HEK293 (cell line): ENCODE results near the gene PDSS2.
A peak's percentile ranks its signal among the peaks of the same experiment; 100 is the strongest.

Experiments used
- CTCF ChIA-PET: fragments of 350-600 bp; formaldehyde crosslinking; extraction: SDS; loops from one replicate; lab custom pipeline; 2021; ENCODE audit warnings: antibody characterized with exemption; lab: Yijun Ruan, JAX
- POLR2A ChIA-PET: fragments of 300-600 bp; formaldehyde crosslinking; extraction: SDS; loops from one replicate; lab custom pipeline; 2020; ENCODE audit warnings: antibody characterized with exemption, inconsistent platforms; lab: Yijun Ruan, JAX
- H3K27ac ChIP-seq: fragments of 200-500 bp; sonication (Bioruptor generic); 2 replicates; pipeline ENCODE4 v1.5.1; 2014; ENCODE audit warnings: low read depth, low read length, control low read depth, inconsistent platforms; ENCODE audit errors: extremely low read depth
- H3K36me3 ChIP-seq, 2 experiments: fragments of 200-500 bp in 1 of 2; sonication (Bioruptor generic) in 1 of 2; 1 replicate in 1 of 2; 2 replicates in 1 of 2; pipeline ENCODE4 v1.5.1; 2014 to 2017; ENCODE audit warnings: inconsistent platforms in 2 of 2, low read length in 2 of 2; ENCODE audit not compliant: control insufficient read depth in 2 of 2, insufficient read depth in 1 of 2
- H3K4me1 ChIP-seq: fragments of 200-500 bp; sonication (Bioruptor generic); 2 replicates; pipeline ENCODE4 v1.5.1; 2014; ENCODE audit warnings: mild to moderate bottlenecking, low read length, inconsistent platforms; ENCODE audit not compliant: control insufficient read depth, insufficient read depth
- H3K4me3 ChIP-seq: 2 replicates; pipeline ENCODE4 v1.5.1; 2011; ENCODE audit warnings: low read depth, mild to moderate bottlenecking, control low read depth, low read length, moderate library complexity
- H3K9me3 ChIP-seq: fragments of 200-500 bp; sonication (Bioruptor generic); 2 replicates; pipeline ENCODE4 v1.5.1; 2014; ENCODE audit warnings: low read depth, low read length, inconsistent platforms; ENCODE audit not compliant: control insufficient read depth, insufficient read depth
- HOXD13 ChIP-seq: sonication (generic); formaldehyde crosslinking; IDR thresholded peaks from 2 replicates; pipeline ENCODE4 v1.8.0; 2022; ENCODE audit warnings: missing genetic modification reagents, borderline replicate concordance
- KLF7 ChIP-seq: fragments of 450-650 bp; formaldehyde crosslinking; IDR thresholded peaks from 2 replicates; pipeline ENCODE4 v1.5.1; 2016; ENCODE audit warnings: missing biosample characterization, missing genetic modification characterization, borderline replicate concordance
- SCRT2 ChIP-seq: fragments of 450-650 bp; formaldehyde crosslinking; IDR thresholded peaks from 2 replicates; pipeline ENCODE4 v1.5.1; 2016; ENCODE audit warnings: missing biosample characterization, missing genetic modification characterization
- TRIM28 ChIP-seq: IDR thresholded peaks from 2 replicates; pipeline ENCODE4 v1.6.1; 2011; ENCODE audit warnings: low read length, control low read depth, borderline replicate concordance
- ZBTB21 ChIP-seq: fragments of 450-650 bp; formaldehyde crosslinking; IDR thresholded peaks from 2 replicates; pipeline ENCODE4 v1.5.1; 2017; ENCODE audit warnings: missing biosample characterization, missing genetic modification characterization
- ZBTB7A ChIP-seq: fragments of 450-650 bp; formaldehyde crosslinking; IDR thresholded peaks from 2 replicates; pipeline ENCODE4 v1.5.1; 2016; ENCODE audit warnings: low read depth, missing biosample characterization, missing genetic modification characterization
- ZEB2 ChIP-seq: fragments of 450-650 bp; formaldehyde crosslinking; IDR thresholded peaks from 2 replicates; pipeline ENCODE4 v1.5.1; 2016; ENCODE audit warnings: missing biosample characterization, missing genetic modification characterization
- ZFHX2 ChIP-seq: fragments of 450-650 bp; formaldehyde crosslinking; conservative IDR thresholded peaks from 2 replicates; pipeline ENCODE4 v1.5.1; 2016; ENCODE audit warnings: missing biosample characterization, missing genetic modification characterization
- ZNF157 ChIP-seq: fragments of 450-650 bp; formaldehyde crosslinking; IDR thresholded peaks from 2 replicates; pipeline ENCODE4 v1.5.1; 2016; ENCODE audit warnings: missing biosample characterization, missing genetic modification characterization
- ZNF214 ChIP-seq: fragments of 450-650 bp; formaldehyde crosslinking; IDR thresholded peaks from 2 replicates; pipeline ENCODE4 v1.5.1; 2017; ENCODE audit warnings: missing biosample characterization, mild to moderate bottlenecking, missing genetic modification characterization, borderline replicate concordance
- ZNF23 ChIP-seq: fragments of 450-650 bp; formaldehyde crosslinking; IDR thresholded peaks from 2 replicates; pipeline ENCODE4 v1.5.1; 2016; ENCODE audit warnings: missing biosample characterization, missing genetic modification characterization, borderline replicate concordance
- ZNF335 ChIP-seq: fragments of 450-650 bp; formaldehyde crosslinking; conservative IDR thresholded peaks from 2 replicates; pipeline ENCODE4 v1.5.1; 2016; ENCODE audit warnings: missing biosample characterization, missing genetic modification characterization
- ZNF350 ChIP-seq: fragments of 450-650 bp; formaldehyde crosslinking; IDR thresholded peaks from 2 replicates; pipeline ENCODE4 v1.5.0; 2017; ENCODE audit warnings: missing biosample characterization, mild to moderate bottlenecking, missing genetic modification characterization
- ZNF394 ChIP-seq: fragments of 450-650 bp; formaldehyde crosslinking; IDR thresholded peaks from 2 replicates; pipeline ENCODE4 v1.5.1; 2016; ENCODE audit warnings: missing biosample characterization, missing genetic modification characterization, mild to moderate bottlenecking, moderate library complexity, borderline replicate concordance
- ZNF530 ChIP-seq: fragments of 450-650 bp; formaldehyde crosslinking; IDR thresholded peaks from 2 replicates; pipeline ENCODE4 v1.5.1; 2016; ENCODE audit warnings: low read depth, missing biosample characterization, missing genetic modification characterization
- ZNF558 ChIP-seq: fragments of 450-650 bp; formaldehyde crosslinking; IDR thresholded peaks from 2 replicates; pipeline ENCODE4 v1.5.1; 2016; ENCODE audit warnings: missing biosample characterization, missing genetic modification characterization
- ZNF629 ChIP-seq: fragments of 450-650 bp; formaldehyde crosslinking; IDR thresholded peaks from 2 replicates; pipeline ENCODE4 v1.5.1; 2017; ENCODE audit warnings: missing biosample characterization, missing genetic modification characterization
- ZNF670 ChIP-seq: fragments of 450-650 bp; formaldehyde crosslinking; IDR thresholded peaks from 2 replicates; pipeline ENCODE4 v1.5.1; 2016; ENCODE audit warnings: missing biosample characterization, missing genetic modification characterization, low read depth
- ZNF76 ChIP-seq: fragments of 450-650 bp; formaldehyde crosslinking; IDR thresholded peaks from 2 replicates; pipeline ENCODE4; 2016; ENCODE audit warnings: low read depth, missing biosample characterization, missing genetic modification characterization, borderline replicate concordance
- ZNF843 ChIP-seq: fragments of 450-650 bp; formaldehyde crosslinking; IDR thresholded peaks from 2 replicates; pipeline ENCODE4 v1.5.1; 2016; ENCODE audit warnings: missing biosample characterization, missing genetic modification characterization
- ZXDB ChIP-seq: fragments of 450-650 bp; formaldehyde crosslinking; IDR thresholded peaks from 2 replicates; pipeline ENCODE4 v1.5.1; 2016; ENCODE audit warnings: missing biosample characterization, missing genetic modification characterization
- TF ChIP-seq, protein P1 (sequence below): fragments of 450-650 bp; formaldehyde crosslinking; IDR thresholded peaks from 2 replicates; pipeline ENCODE4 v1.5.1; 2016; ENCODE audit warnings: missing biosample characterization, missing genetic modification characterization
- TF ChIP-seq, protein P2 (sequence below): fragments of 450-650 bp; IDR thresholded peaks from 2 replicates; pipeline ENCODE4 v1.5.1; 2018; ENCODE audit warnings: missing biosample characterization, mild to moderate bottlenecking, missing genetic modification characterization
- TF ChIP-seq, protein P3 (sequence below): fragments of 450-650 bp; formaldehyde crosslinking; IDR thresholded peaks from 2 replicates; pipeline ENCODE4 v1.5.1; 2016; ENCODE audit warnings: missing biosample characterization, missing genetic modification characterization, low read depth
- TF ChIP-seq, protein P4 (sequence below): fragments of 450-650 bp; formaldehyde crosslinking; IDR thresholded peaks from 2 replicates; pipeline ENCODE4 v1.5.1; 2016; ENCODE audit warnings: missing biosample characterization, missing genetic modification characterization
- TF ChIP-seq, protein P5 (sequence below): fragments of 450-650 bp; formaldehyde crosslinking; IDR thresholded peaks from 2 replicates; pipeline ENCODE4 v1.5.1; 2016; ENCODE audit warnings: missing biosample characterization, missing genetic modification characterization
- TF ChIP-seq, protein P6 (sequence below): fragments of 450-650 bp; formaldehyde crosslinking; IDR thresholded peaks from 2 replicates; pipeline ENCODE4 v1.5.1; 2016; ENCODE audit warnings: missing biosample characterization, missing genetic modification characterization
- TF ChIP-seq, protein P7 (sequence below): fragments of 450-650 bp; formaldehyde crosslinking; IDR thresholded peaks from 2 replicates; pipeline ENCODE4 v1.5.1; 2016; ENCODE audit warnings: missing biosample characterization, missing genetic modification characterization

Gene PDSS2

DNA sequence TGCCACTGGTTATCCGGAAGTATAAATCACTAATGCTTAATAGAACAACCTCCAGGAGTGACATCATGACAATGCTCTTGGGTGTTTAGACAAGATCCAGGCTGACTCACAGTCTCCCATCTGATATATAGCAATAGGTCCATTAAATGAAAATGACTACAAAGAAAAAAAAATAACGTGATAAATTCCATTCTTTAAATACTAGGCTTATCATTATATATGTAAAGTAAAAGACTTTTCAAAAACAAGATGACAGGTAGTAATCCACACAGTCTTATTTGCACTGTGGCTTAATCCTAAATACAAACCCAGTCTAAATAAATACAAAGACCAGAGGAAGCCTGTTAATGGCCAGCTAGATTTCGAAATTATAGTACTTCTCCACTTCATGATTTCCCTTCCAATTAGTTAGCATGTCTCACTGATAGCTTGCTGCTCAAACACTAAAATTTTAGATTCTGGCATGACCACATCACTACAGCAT is 195.0 kb downstream of the PDSS2 start:
- H3K4me3 ChIP-seq: no peak overlapping the region
- peaks cover 13% of the 10 kb centered on the region for H3K4me1 ChIP-seq
- H3K9me3 ChIP-seq: no peaks in the 10 kb centered on the region
- ChIA-PET POLR2A (interaction anchor here (1.4 kb wide), 1 partner anchor 195 kb away, joined by 3 read pairs; the partner anchor contains the start of gene PDSS2), CTCF (interaction anchor here (1.0 kb wide), 1 partner anchor 54 kb away, joined by 3 read pairs; no protein-coding TSS in a partner anchor)
- no peak overlapping the region for H3K27ac ChIP-seq
- H3K36me3 ChIP-seq: no peaks in the 10 kb centered on the region
- peak; percentile 94 for TF ChIP-seq ZNF629 (tag by site-specific recombination)
- peak; percentile 77 for TF ChIP-seq ZBTB21 (tag by site-specific recombination)
- peak; percentile 24; the same call in 1 of the 2 replicates for TF ChIP-seq SCRT2
- no peak for TF ChIP-seq ZNF76 (tag by site-specific recombination)
- TF ChIP-seq ZNF23 (tag by site-specific recombination): no peak
- TF ChIP-seq ZNF335 (tag by site-specific recombination): peak; percentile 54
- peak; percentile 69 for TF ChIP-seq ZNF843 (tag by site-specific recombination)
- TF ChIP-seq, protein P1, sequence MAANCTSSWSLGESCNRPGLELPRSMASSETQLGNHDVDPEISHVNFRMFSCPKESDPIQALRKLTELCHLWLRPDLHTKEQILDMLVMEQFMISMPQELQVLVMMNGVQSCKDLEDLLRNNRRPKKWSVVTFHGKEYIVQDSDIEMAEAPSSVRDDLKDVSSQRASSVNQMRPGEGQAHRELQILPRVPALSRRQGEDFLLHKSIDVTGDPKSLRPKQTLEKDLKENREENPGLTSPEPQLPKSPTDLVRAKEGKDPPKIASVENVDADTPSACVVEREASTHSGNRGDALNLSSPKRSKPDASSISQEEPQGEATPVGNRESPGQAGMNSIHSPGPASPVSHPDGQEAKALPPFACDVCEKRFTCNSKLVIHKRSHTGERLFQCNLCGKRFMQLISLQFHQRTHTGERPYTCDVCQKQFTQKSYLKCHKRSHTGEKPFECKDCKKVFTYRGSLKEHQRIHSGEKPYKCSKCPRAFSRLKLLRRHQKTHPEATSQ (tag by site-specific recombination): no peak
- TF ChIP-seq, protein P2, sequence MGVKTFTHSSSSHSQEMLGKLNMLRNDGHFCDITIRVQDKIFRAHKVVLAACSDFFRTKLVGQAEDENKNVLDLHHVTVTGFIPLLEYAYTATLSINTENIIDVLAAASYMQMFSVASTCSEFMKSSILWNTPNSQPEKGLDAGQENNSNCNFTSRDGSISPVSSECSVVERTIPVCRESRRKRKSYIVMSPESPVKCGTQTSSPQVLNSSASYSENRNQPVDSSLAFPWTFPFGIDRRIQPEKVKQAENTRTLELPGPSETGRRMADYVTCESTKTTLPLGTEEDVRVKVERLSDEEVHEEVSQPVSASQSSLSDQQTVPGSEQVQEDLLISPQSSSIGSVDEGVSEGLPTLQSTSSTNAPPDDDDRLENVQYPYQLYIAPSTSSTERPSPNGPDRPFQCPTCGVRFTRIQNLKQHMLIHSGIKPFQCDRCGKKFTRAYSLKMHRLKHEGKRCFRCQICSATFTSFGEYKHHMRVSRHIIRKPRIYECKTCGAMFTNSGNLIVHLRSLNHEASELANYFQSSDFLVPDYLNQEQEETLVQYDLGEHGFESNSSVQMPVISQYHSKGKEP: no peak
- TF ChIP-seq, protein P3, sequence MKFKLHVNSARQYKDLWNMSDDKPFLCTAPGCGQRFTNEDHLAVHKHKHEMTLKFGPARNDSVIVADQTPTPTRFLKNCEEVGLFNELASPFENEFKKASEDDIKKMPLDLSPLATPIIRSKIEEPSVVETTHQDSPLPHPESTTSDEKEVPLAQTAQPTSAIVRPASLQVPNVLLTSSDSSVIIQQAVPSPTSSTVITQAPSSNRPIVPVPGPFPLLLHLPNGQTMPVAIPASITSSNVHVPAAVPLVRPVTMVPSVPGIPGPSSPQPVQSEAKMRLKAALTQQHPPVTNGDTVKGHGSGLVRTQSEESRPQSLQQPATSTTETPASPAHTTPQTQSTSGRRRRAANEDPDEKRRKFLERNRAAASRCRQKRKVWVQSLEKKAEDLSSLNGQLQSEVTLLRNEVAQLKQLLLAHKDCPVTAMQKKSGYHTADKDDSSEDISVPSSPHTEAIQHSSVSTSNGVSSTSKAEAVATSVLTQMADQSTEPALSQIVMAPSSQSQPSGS (tag by site-specific recombination): peak; percentile 84
- TF ChIP-seq, protein P4, sequence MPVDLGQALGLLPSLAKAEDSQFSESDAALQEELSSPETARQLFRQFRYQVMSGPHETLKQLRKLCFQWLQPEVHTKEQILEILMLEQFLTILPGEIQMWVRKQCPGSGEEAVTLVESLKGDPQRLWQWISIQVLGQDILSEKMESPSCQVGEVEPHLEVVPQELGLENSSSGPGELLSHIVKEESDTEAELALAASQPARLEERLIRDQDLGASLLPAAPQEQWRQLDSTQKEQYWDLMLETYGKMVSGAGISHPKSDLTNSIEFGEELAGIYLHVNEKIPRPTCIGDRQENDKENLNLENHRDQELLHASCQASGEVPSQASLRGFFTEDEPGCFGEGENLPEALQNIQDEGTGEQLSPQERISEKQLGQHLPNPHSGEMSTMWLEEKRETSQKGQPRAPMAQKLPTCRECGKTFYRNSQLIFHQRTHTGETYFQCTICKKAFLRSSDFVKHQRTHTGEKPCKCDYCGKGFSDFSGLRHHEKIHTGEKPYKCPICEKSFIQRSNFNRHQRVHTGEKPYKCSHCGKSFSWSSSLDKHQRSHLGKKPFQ (tag by site-specific recombination): no peak
- TF ChIP-seq ZNF530 (tag by site-specific recombination): no peak
- TF ChIP-seq ZNF558 (tag by site-specific recombination): peak; percentile 44; the same call in 1 of the 2 replicates
- no peak for TF ChIP-seq ZFHX2 (tag by site-specific recombination)
- no peak; the same call in 1 of the 2 replicates for TF ChIP-seq ZNF394
- no peak for TF ChIP-seq KLF7 (tag by site-specific recombination)
- no peak for TF ChIP-seq ZNF157 (tag by site-specific recombination)
- TF ChIP-seq ZEB2 (tag by site-specific recombination): peak; percentile 71
- no peak for TF ChIP-seq ZBTB7A (tag by site-specific recombination)
- peak; percentile 63 for TF ChIP-seq ZXDB (tag by site-specific recombination)
- no peak for TF ChIP-seq ZNF670
- TF ChIP-seq, protein P5, sequence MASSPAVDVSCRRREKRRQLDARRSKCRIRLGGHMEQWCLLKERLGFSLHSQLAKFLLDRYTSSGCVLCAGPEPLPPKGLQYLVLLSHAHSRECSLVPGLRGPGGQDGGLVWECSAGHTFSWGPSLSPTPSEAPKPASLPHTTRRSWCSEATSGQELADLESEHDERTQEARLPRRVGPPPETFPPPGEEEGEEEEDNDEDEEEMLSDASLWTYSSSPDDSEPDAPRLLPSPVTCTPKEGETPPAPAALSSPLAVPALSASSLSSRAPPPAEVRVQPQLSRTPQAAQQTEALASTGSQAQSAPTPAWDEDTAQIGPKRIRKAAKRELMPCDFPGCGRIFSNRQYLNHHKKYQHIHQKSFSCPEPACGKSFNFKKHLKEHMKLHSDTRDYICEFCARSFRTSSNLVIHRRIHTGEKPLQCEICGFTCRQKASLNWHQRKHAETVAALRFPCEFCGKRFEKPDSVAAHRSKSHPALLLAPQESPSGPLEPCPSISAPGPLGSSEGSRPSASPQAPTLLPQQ (tag by site-specific recombination): 0 out of 2 replicates have a peak, but pooled peaks have one; percentile 25
- TF ChIP-seq HOXD13: no peak
- TF ChIP-seq ZNF214 (tag by site-specific recombination): no peak
- TF ChIP-seq ZNF350: no peak
- TF ChIP-seq, protein P6, sequence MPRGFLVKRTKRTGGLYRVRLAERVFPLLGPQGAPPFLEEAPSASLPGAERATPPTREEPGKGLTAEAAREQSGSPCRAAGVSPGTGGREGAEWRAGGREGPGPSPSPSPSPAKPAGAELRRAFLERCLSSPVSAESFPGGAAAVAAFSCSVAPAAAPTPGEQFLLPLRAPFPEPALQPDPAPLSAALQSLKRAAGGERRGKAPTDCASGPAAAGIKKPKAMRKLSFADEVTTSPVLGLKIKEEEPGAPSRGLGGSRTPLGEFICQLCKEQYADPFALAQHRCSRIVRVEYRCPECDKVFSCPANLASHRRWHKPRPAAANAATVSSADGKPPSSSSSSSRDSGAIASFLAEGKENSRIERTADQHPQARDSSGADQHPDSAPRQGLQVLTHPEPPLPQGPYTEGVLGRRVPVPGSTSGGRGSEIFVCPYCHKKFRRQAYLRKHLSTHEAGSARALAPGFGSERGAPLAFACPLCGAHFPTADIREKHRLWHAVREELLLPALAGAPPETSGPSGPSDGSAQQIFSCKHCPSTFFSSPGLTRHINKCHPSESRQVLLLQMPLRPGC (tag by site-specific recombination): peak; percentile 19; the same call in 1 of the 2 replicates
- TF ChIP-seq TRIM28: peak; percentile 41; the same call in 1 of the 2 replicates
- TF ChIP-seq, protein P7, sequence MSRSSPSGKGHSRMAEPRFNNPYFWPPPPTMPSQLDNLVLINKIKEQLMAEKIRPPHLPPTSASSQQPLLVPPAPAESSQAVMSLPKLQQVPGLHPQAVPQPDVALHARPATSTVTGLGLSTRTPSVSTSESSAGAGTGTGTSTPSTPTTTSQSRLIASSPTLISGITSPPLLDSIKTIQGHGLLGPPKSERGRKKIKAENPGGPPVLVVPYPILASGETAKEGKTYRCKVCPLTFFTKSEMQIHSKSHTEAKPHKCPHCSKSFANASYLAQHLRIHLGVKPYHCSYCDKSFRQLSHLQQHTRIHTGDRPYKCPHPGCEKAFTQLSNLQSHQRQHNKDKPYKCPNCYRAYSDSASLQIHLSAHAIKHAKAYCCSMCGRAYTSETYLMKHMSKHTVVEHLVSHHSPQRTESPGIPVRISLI: peak; percentile 69; the same call in 1 of the 2 replicates
